GM12878 (cell line): ENCODE data around the gene DAAM1. TPM values are rescaled to one million over a fixed set of nuclear protein-coding genes. Genes with fewer than 3 reads are reported as not detected.

Experiments used
- BCL11A ChIP-seq: IDR thresholded peaks from 2 replicates; pipeline ENCODE4 v1.6.1; 2011; ENCODE audit warnings: low read depth, low read length
- CBX5 ChIP-seq: sonication (generic); IDR thresholded peaks from 2 replicates; pipeline ENCODE4 v1.6.1; 2016; ENCODE audit warnings: low read depth, moderate library complexity, mild to moderate bottlenecking, inconsistent platforms
- CREB1 ChIP-seq: IDR thresholded peaks from 2 replicates; pipeline ENCODE4 v1.6.1; 2012; ENCODE audit warnings: low read depth, mild to moderate bottlenecking, inconsistent platforms
- CREM ChIP-seq: IDR thresholded peaks from 2 replicates; pipeline ENCODE4 v1.6.1; 2014; ENCODE audit warnings: antibody characterized with exemption, low read depth
- CTCF ChIP-seq, 3 experiments: IDR thresholded peaks in 2 of 3; conservative IDR thresholded peaks in 1 of 3; 2 replicates each; pipeline ENCODE4 v1.5.1; 2011; ENCODE audit warnings: low read depth in 3 of 3, low read length in 3 of 3, mild to moderate bottlenecking in 3 of 3, control low read depth in 2 of 3, moderate library complexity in 2 of 3, inconsistent platforms in 1 of 3, mixed read lengths in 1 of 3; ENCODE audit not compliant: control insufficient read depth in 2 of 3, insufficient read depth in 1 of 3; ENCODE audit errors: extremely low read depth in 1 of 3
- DPF2 ChIP-seq: fragments of 450-650 bp; IDR thresholded peaks from 2 replicates; pipeline ENCODE4 v1.6.1; 2017; ENCODE audit warnings: mild to moderate bottlenecking
- E4F1 ChIP-seq: fragments of 450-650 bp; IDR thresholded peaks from 2 replicates; pipeline ENCODE4 v1.6.1; 2018; ENCODE audit warnings: borderline replicate concordance, mild to moderate bottlenecking; ENCODE audit not compliant: partially characterized antibody
- ETV6 ChIP-seq, 2 experiments: fragments of 450-650 bp in 1 of 2; IDR thresholded peaks in 1 of 2; conservative IDR thresholded peaks in 1 of 2; 2 replicates each; pipeline ENCODE4 v1.6.1; 2014; ENCODE audit warnings: antibody characterized with exemption in 1 of 2, borderline replicate concordance in 1 of 2, low read depth in 1 of 2, mild to moderate bottlenecking in 1 of 2, moderate library complexity in 1 of 2
- FOXM1 ChIP-seq: IDR thresholded peaks from 2 replicates; pipeline ENCODE4 v1.6.1; 2012; ENCODE audit warnings: low read depth, mild to moderate bottlenecking, inconsistent platforms, low read length, moderate library complexity
- GATAD2B ChIP-seq: fragments of 450-650 bp; conservative IDR thresholded peaks from 2 replicates; pipeline ENCODE4 v1.6.1; 2017; ENCODE audit warnings: low read depth, mild to moderate bottlenecking, moderate library complexity
- HDAC6 ChIP-seq: fragments of 200-600 bp; sonication (generic); IDR thresholded peaks from one replicate; pipeline ENCODE4 v1.8.0; 2017; ENCODE audit warnings: antibody characterized with exemption; ENCODE audit not compliant: unreplicated experiment
- IRF4 ChIP-seq: IDR thresholded peaks from 2 replicates; pipeline ENCODE4 v1.6.1; 2011; ENCODE audit warnings: low read depth, low read length
- KDM1A ChIP-seq: fragments of 200-600 bp; sonication (generic); IDR thresholded peaks from 2 replicates; pipeline ENCODE4 v1.6.1; 2016; ENCODE audit warnings: borderline replicate concordance
- LARP7 ChIP-seq: fragments of 450-650 bp; IDR thresholded peaks from 2 replicates; pipeline ENCODE4 v1.6.1; 2017; ENCODE audit warnings: mild to moderate bottlenecking
- NR2C1 ChIP-seq: fragments of 450-650 bp; IDR thresholded peaks from 2 replicates; pipeline ENCODE4 v1.6.1; 2017; ENCODE audit warnings: antibody characterized with exemption, mild to moderate bottlenecking, moderate library complexity
- PKNOX1 ChIP-seq: fragments of 450-650 bp; IDR thresholded peaks from 2 replicates; pipeline ENCODE4 v1.6.1; 2016; ENCODE audit warnings: mild to moderate bottlenecking
- POU2F2 ChIP-seq: IDR thresholded peaks from 3 replicates; pipeline ENCODE4 v1.6.1; 2011; ENCODE audit warnings: low read depth, mild to moderate bottlenecking, low read length, borderline replicate concordance
- RAD21 ChIP-seq: IDR thresholded peaks from 2 replicates; pipeline ENCODE4 v1.6.1; 2011; ENCODE audit warnings: mild to moderate bottlenecking, low read depth, low read length, moderate library complexity; ENCODE audit not compliant: insufficient read depth
- SMC3 ChIP-seq: IDR thresholded peaks from 2 replicates; pipeline ENCODE4 v1.6.1; 2011; ENCODE audit warnings: low read length, improper control_type of control experiment, borderline replicate concordance
- SREBF1 ChIP-seq: IDR thresholded peaks from 2 replicates; pipeline ENCODE4 v1.6.1; 2012; ENCODE audit warnings: mild to moderate bottlenecking, low read length
- SRF ChIP-seq, 2 experiments: IDR thresholded peaks; 2 replicates each; pipeline ENCODE4 v1.6.1; 2011; ENCODE audit warnings: low read depth in 2 of 2, low read length in 2 of 2, mild to moderate bottlenecking in 1 of 2, moderate library complexity in 1 of 2
- STAT3 ChIP-seq: IDR thresholded peaks from 2 replicates; pipeline ENCODE4 v1.6.1; 2011; ENCODE audit warnings: low read depth, low read length, improper control_type of control experiment
- TCF12 ChIP-seq: IDR thresholded peaks from 2 replicates; pipeline ENCODE4 v1.6.1; 2011; ENCODE audit warnings: low read depth, mild to moderate bottlenecking, low read length
- TCF3 ChIP-seq: IDR thresholded peaks from 2 replicates; pipeline ENCODE4 v1.6.1; 2012; ENCODE audit warnings: low read depth, mild to moderate bottlenecking, low read length, borderline replicate concordance; ENCODE audit not compliant: insufficient read depth
- TCF7 ChIP-seq: IDR thresholded peaks from 2 replicates; pipeline ENCODE4 v1.6.1; 2014; ENCODE audit warnings: antibody characterized with exemption, borderline replicate concordance
- ZBED1 ChIP-seq: IDR thresholded peaks from 2 replicates; pipeline ENCODE4 v1.6.1; 2016; ENCODE audit warnings: borderline replicate concordance
- polyA plus RNA-seq, 11 experiments: library from polyadenylated mRNA; depleted of rRNA in 4 of 11; unstranded in 6 of 11; stranded (reverse) in 5 of 11; fragments of >200 nt; fragmentation: Nextera tagmentation in 4 of 11; fragmentation: Illumina TruSeq in 1 of 11; extraction: Ambion mirVana in 4 of 11; extraction: Trizol in 1 of 11; gene quantifications; 1 replicate in 1 of 11; 2 replicates in 10 of 11; pipeline versions ENCODE4 v1.2.1 to v1.2.3, GENCODE V29; 2011 to 2016; ENCODE audit warnings: inconsistent platforms in 2 of 11, missing spikeins in 2 of 11, low read depth in 1 of 11
- total RNA-seq, 4 experiments: library from RNA; depleted of rRNA in 3 of 4; stranded (reverse); fragments of >200 nt in 3 of 4; fragmentation: Illumina TruSeq in 1 of 4; extraction: Trizol in 1 of 4; gene quantifications; 2 replicates each; pipeline versions ENCODE4 v1.2.1 to v1.2.3, GENCODE V29; 2013 to 2021
- TF ChIP-seq, protein P1 (sequence below): fragments of 450-650 bp; IDR thresholded peaks from 2 replicates; pipeline ENCODE4 v1.6.1; 2016; ENCODE audit warnings: mild to moderate bottlenecking

The DAAM1 gene
- total and polyA plus RNA-seq, 10 of the 15 experiments (the other 5 are each of a cell fraction or from before 2014, with no cell fraction given), result 13.8 to 32.4 (median 24.2) TPM

DNA sequence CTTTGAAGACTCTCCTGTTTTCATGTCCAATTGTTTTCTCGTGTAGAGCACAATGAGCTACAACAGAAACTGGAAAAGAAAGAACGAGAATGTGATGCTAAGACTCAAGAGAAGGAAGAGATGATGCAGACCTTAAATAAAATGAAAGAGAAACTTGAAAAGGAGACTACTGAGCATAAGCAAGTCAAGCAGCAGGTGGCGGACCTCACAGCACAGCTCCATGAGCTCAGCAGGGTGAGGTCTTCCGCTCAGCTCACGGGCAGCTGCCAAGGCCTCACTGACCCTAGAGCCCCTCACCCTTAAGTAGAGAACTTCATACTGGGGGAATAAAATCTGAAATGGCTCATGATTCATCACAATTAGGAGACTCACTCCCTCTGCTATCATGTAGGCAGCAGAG is 142.0 kb downstream of the DAAM1 start (continued):
- TF ChIP-seq E4F1 (no peak), ZBED1 (no peak), CREM (peak; percentile 26; the same call in 1 of the 2 replicates), NR2C1 (no peak), ETV6 (conservative IDR thresholded peaks at IDR 0.05 in 1 of 2, IDR thresholded peaks at IDR 0.05 in 1 of 2; ENCODE audit: borderline replicate concordance in 1 of 2, low read depth in 1 of 2) (no peak), LARP7 (no peak), HDAC6 (no peak), TCF7 (no peak), POU2F2 (no peak), CREB1 (peak; percentile 38; the same call in 1 of the 2 replicates), RAD21 (peak; percentile 50), SREBF1 (no peak), CBX5 (no peak), PKNOX1 (no peak), KDM1A (no peak), SRF (IDR thresholded peaks at IDR 0.05; ENCODE audit: low read depth in 2 of 2, low read length in 2 of 2) (no peak), STAT3 (no peak), FOXM1 (no peak), DPF2 (no peak), TCF3 (0 out of 2 replicates have a peak, but pooled peaks have one; percentile 50), SMC3 (peak; percentile 19; the same call in 1 of the 2 replicates), IRF4 (0 out of 2 replicates have a peak, but pooled peaks have one; percentile 11), TCF12 (peak; percentile 56; the same call in 1 of the 2 replicates), GATAD2B (no peak), BCL11A (no peak), CTCF (IDR thresholded peaks at IDR 0.05 in 2 of 3, conservative IDR thresholded peaks at IDR 0.05 in 1 of 3; ENCODE audit: control insufficient read depth in 2 of 3, extremely low read depth in 1 of 3, insufficient read depth in 1 of 3, low read depth in 3 of 3, low read length in 3 of 3) (peak in 2 of 3 experiments; percentile 16 to 32; a peak in 3 of 6 replicates)
- TF ChIP-seq, protein P1, sequence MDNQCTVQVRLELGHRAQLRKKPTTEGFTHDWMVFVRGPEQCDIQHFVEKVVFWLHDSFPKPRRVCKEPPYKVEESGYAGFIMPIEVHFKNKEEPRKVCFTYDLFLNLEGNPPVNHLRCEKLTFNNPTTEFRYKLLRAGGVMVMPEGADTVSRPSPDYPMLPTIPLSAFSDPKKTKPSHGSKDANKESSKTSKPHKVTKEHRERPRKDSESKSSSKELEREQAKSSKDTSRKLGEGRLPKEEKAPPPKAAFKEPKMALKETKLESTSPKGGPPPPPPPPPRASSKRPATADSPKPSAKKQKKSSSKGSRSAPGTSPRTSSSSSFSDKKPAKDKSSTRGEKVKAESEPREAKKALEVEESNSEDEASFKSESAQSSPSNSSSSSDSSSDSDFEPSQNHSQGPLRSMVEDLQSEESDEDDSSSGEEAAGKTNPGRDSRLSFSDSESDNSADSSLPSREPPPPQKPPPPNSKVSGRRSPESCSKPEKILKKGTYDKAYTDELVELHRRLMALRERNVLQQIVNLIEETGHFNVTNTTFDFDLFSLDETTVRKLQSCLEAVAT, result no peak
